Tibial artery (tissue), 4 donors: ENCODE measurements around the gene SPP1.

ENCODE experiments used
- DNase-seq, 2 donors: peaks; one replicate each; pipeline ENCODE4 v3.0.0-alpha.2; 2019
- H3K27ac ChIP-seq, 2 donors: fragments of 200-600 bp; sonication (generic) in 1 of 2; 1 replicate in 1 of 2; 2 replicates in 1 of 2; pipeline ENCODE4 v1.5.1; 2018 to 2019; ENCODE audit warnings: mild to moderate bottlenecking in 1 of 2
- H3K27me3 ChIP-seq, 2 donors: fragments of 200-600 bp; sonication (generic) in 1 of 2; one replicate each; pipeline versions ENCODE4 v1.5.1 to v1.6.0; 2016 to 2019
- H3K36me3 ChIP-seq, 3 donors: fragments of 200-600 bp; sonication (generic) in 2 of 3; one replicate each; pipeline ENCODE4 v1.5.1; 2016 to 2019; ENCODE audit warnings: mild to moderate bottlenecking in 2 of 3
- H3K4me1 ChIP-seq, 4 donors: fragments of 200-600 bp; sonication (generic) in 2 of 4; 1 replicate in 3 of 4; 2 replicates in 1 of 4; pipeline ENCODE4 v1.5.1; 2016 to 2019
- H3K4me3 ChIP-seq, 2 donors: fragments of 200-600 bp; sonication (generic) in 1 of 2; 1 replicate in 1 of 2; 2 replicates in 1 of 2; pipeline ENCODE4 v1.5.1; 2018 to 2019; ENCODE audit warnings: mild to moderate bottlenecking in 2 of 2
- H3K9me3 ChIP-seq, 3 donors: fragments of 200-600 bp; sonication (generic) in 1 of 3; one replicate each; pipeline ENCODE4 v1.5.1; 2016 to 2019
- CTCF ChIP-seq, 2 experiments: fragments of 200-600 bp in 1 of 2; fragments of 450-650 bp in 1 of 2; IDR thresholded peaks; one replicate each; pipeline ENCODE4 v1.5.1; 2017 to 2019; ENCODE audit warnings: antibody characterized with exemption in 2 of 2, mild to moderate bottlenecking in 1 of 2, moderate library complexity in 1 of 2
- intact Hi-C: fragments of 100-400 bp; cut with DNase I; formaldehyde crosslinking; loops from one replicate; pipeline ENCODE4 v1.15.0; 2023; ENCODE audit warnings: low total_unique reads

Gene SPP1

DNA sequence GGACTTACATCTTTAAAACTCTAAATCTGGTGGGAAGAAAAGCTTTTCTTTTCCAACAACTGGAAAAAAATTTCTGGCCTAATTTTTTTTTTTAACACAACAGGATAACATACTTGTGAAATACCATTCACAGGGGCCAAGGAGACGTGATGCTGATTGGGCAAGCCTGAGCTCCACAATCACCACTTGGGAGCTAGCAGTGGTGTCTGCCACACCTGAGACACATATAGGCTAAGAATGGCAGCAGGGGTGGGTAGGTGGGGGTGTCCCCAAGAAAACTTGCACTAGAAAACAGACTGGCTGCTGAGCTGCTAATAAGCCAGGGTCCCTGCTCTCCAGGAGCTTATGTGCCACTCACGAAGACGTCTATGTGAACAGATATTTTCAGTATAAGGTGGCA, 26.4 kb downstream of the SPP1 start:
- intact Hi-C loops: no loop called here
- peaks cover 0 to 49% (median 27%) of the 10 kb centered on the region in 4 donors for H3K4me1 ChIP-seq
- H3K27me3 ChIP-seq: no peaks in the 10 kb centered on the region
- no peak for DNase-seq
- no peak overlapping the region for H3K4me3 ChIP-seq
- TF ChIP-seq CTCF (IDR thresholded peaks at IDR 0.05): no peak
- H3K36me3 ChIP-seq: no peaks in the 10 kb centered on the region
- no peaks in the 10 kb centered on the region for H3K9me3 ChIP-seq
- H3K27ac ChIP-seq: peak overlapping the region; percentile 96 to 99

DNA sequence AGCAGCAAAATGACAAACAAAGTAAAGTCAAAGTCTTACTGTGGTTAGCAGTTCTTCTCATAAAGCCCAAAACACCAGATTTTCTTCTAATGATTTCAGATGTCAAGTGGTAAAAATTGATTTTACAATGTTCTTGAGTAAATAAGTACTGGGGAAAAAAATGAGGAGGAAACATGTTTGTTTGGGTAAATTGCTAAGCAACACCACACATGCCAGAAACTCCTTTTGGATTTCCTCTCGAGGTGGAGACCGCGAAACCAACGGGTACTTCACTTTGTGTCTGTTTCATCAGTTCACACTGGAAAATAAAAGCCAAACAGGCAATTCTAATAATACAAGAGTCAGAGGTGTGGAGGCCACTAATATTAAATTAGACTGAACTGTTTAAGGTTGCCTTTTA, 27.3 kb downstream of the SPP1 start:
- Histone ChIP-seq H3K27me3 (no peaks in the 10 kb centered on the region), H3K4me1 (peaks cover 0 to 51% (median 30%) of the 10 kb centered on the region in 4 donors), H3K9me3 (no peaks in the 10 kb centered on the region), H3K4me3 (no peak overlapping the region), H3K27ac (peak overlapping the region; percentile 96 to 99), H3K36me3 (no peaks in the 10 kb centered on the region)
- TF ChIP-seq CTCF (IDR thresholded peaks at IDR 0.05): no peak
- DNase-seq: no peak
- intact Hi-C loops: no loop called here

DNA sequence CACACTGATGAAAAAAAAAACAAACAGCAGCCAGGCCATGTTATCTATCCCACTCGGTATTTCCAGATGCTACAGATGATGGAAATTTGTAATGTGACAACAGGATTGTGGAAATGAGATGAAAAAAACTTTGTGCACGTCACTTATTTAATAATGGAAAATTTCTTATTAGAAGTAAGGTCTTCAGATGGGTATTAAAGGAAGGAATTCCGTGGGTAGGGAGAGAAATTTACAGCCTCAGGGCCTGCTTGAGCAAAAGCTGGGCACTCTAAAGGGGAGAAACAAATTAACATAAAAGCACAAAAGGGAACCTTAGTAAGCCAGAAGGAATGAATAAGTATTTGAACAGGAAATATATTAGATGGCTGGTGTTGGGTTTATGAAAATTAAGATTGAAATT, 27.7 kb downstream of the SPP1 start:
- DNase-seq: no peak
- no peaks in the 10 kb centered on the region for H3K27me3 ChIP-seq
- H3K27ac ChIP-seq: peak overlapping the region; percentile 96 to 99
- H3K4me3 ChIP-seq: no peak overlapping the region
- TF ChIP-seq CTCF (IDR thresholded peaks at IDR 0.05): no peak
- no peaks in the 10 kb centered on the region for H3K9me3 ChIP-seq
- intact Hi-C loops: no loop called here
- H3K4me1 ChIP-seq: peaks cover 0 to 51% (median 30%) of the 10 kb centered on the region in 4 donors
- no peaks in the 10 kb centered on the region for H3K36me3 ChIP-seq

DNA sequence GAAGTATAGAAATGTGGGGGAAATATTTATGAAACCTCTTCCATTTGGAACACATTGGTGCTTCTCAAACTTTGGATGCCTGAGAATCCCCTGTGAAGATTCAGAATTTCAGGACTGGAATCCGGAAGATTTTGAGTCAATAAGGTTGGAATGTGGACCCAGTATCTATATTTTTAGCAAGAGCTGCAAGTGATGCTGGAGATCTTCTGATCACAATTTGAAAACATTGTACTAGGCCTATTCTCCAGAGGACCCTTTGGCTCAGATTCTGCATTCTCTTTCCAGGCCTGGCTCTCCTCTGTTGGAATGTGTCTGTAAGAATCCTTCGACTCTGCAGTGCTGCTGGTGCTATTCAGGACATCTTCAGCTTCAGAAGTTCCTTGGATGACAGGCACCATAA, 29.6 kb downstream of the SPP1 start:
- no peaks in the 10 kb centered on the region for H3K9me3 ChIP-seq
- H3K36me3 ChIP-seq: no peaks in the 10 kb centered on the region
- H3K27me3 ChIP-seq: no peaks in the 10 kb centered on the region
- H3K4me1 ChIP-seq: peaks cover 0 to 58% (median 30%) of the 10 kb centered on the region in 4 donors
- no peak for TF ChIP-seq CTCF (IDR thresholded peaks at IDR 0.05)
- DNase-seq: peak; percentile 74 to 77
- H3K4me3 ChIP-seq: no peak overlapping the region
- intact Hi-C loops: no loop called here
- peak overlapping the region; percentile 96 to 99 for H3K27ac ChIP-seq

GRCh38 chr4:88005946-88006345, 30.4 kb downstream of the SPP1 start:
- H3K4me1 ChIP-seq: peaks cover 0 to 67% (median 36%) of the 10 kb centered on the region in 4 donors
- H3K9me3 ChIP-seq: no peaks in the 10 kb centered on the region
- H3K27ac ChIP-seq: peak overlapping the region; percentile 96 to 99
- H3K27me3 ChIP-seq: no peaks in the 10 kb centered on the region
- no peaks in the 10 kb centered on the region for H3K36me3 ChIP-seq
- no peak for TF ChIP-seq CTCF (IDR thresholded peaks at IDR 0.05)
- intact Hi-C loops: no loop called here
- H3K4me3 ChIP-seq: no peak overlapping the region
- DNase-seq: no peak

- Histone ChIP-seq H3K4me3 (peak overlapping the region; percentile 95 to 100), H3K27me3 (no peaks in the 10 kb centered on the region), H3K27ac (peak overlapping the region; percentile 96 to 99), H3K9me3 (no peaks in the 10 kb centered on the region), H3K4me1 (peaks cover 0 to 73% (median 42%) of the 10 kb centered on the region in 4 donors), H3K36me3 (no peaks in the 10 kb centered on the region)
- no peak for TF ChIP-seq CTCF (IDR thresholded peaks at IDR 0.05)
- intact Hi-C loops: no loop called here
- DNase-seq: no peak
These were observed 31.4 kb downstream of the SPP1 start for GRCh38 chr4:88006956-88007303.
